IMR-90 (cell line): ENCODE results near the gene OLFML3. TPM values are rescaled to one million over a fixed set of nuclear protein-coding genes. Genes with fewer than 3 reads are reported as not detected.

Source experiments
- ATAC-seq: fragments of 200-7000 bp; cut with Tn5 transposase; 2 replicates; pipeline ENCODE4 v1.9.1; 2020; ENCODE audit warnings: low read depth, mild to moderate bottlenecking, moderate library complexity
- BruUV-seq: library from RNA; stranded (reverse); fragments of 400-500 nt; replicated peaks from 2 replicates; lab custom pipeline; 2021; lab: Mats Ljungman, UMichigan
- CTCF ChIA-PET: fragments of 300-600 bp; formaldehyde crosslinking; extraction: SDS; loops from one replicate; lab custom pipeline; 2021; ENCODE audit warnings: antibody characterized with exemption; lab: Yijun Ruan, JAX
- POLR2A ChIA-PET: fragments of 300-600 bp; sonication (Branson Sonifier 250); formaldehyde crosslinking; loops from one replicate; lab custom pipeline; 2022; ENCODE audit warnings: antibody characterized with exemption; ENCODE audit not compliant: unreplicated experiment; lab: Charles Lee
- DNase-seq: peaks from one replicate; pipeline ENCODE4 v3.0.0; 2013
- H2AFZ ChIP-seq: replicated peaks from 2 replicates; pipeline ENCODE3; 2013; ENCODE audit warnings: low read length, mild to moderate bottlenecking; ENCODE audit not compliant: poor library complexity
- H2AK5ac ChIP-seq: 2 replicates; pipeline ENCODE4 v1.6.1; 2013; ENCODE audit warnings: low read depth, low read length, inconsistent platforms
- H2AK9ac ChIP-seq: replicated peaks from 2 replicates; pipeline ENCODE3; 2013; ENCODE audit warnings: mild to moderate bottlenecking, low read depth, low read length, moderate library complexity; ENCODE audit not compliant: poor library complexity
- H2BK120ac ChIP-seq: 2 replicates; pipeline ENCODE4 v1.6.1; 2013; ENCODE audit warnings: low read depth, low read length, inconsistent platforms
- H2BK15ac ChIP-seq: 3 replicates; pipeline ENCODE4 v1.6.1; 2013; ENCODE audit warnings: low read depth, low read length, inconsistent platforms
- H2BK20ac ChIP-seq: 2 replicates; pipeline ENCODE4 v1.6.1; 2013; ENCODE audit warnings: low read depth, mild to moderate bottlenecking, inconsistent platforms, low read length, moderate library complexity
- H2BK5ac ChIP-seq: 2 replicates; pipeline ENCODE4 v1.6.1; 2013; ENCODE audit warnings: mild to moderate bottlenecking, low read depth, low read length, inconsistent platforms; ENCODE audit not compliant: poor library complexity, severe bottlenecking
- H3K14ac ChIP-seq: replicated peaks from 2 replicates; pipeline ENCODE4 v1.6.1; 2013; ENCODE audit warnings: low read depth, low read length, inconsistent platforms
- H3K18ac ChIP-seq: 2 replicates; pipeline ENCODE4 v1.6.1; 2013; ENCODE audit warnings: low read depth, low read length, control low read depth
- H3K23ac ChIP-seq: 2 replicates; pipeline ENCODE4 v1.6.1; 2013; ENCODE audit warnings: low read depth, low read length, inconsistent platforms
- H3K27ac ChIP-seq: 2 replicates; pipeline ENCODE4 v1.5.1; 2013; ENCODE audit warnings: mild to moderate bottlenecking, control low read depth, low read length; ENCODE audit not compliant: insufficient read depth
- H3K27me3 ChIP-seq: 2 replicates; pipeline ENCODE4 v1.6.1; 2013; ENCODE audit warnings: low read length; ENCODE audit not compliant: control insufficient read depth, insufficient read depth
- H3K36me3 ChIP-seq: 2 replicates; pipeline ENCODE4 v1.6.1; 2013; ENCODE audit warnings: low read length, mixed read lengths; ENCODE audit not compliant: control insufficient read depth, insufficient read depth
- H3K4ac ChIP-seq: 2 replicates; pipeline ENCODE4 v1.6.1; 2013; ENCODE audit warnings: low read depth, low read length, inconsistent platforms
- H3K4me1 ChIP-seq: 2 replicates; pipeline ENCODE4 v1.6.1; 2013; ENCODE audit warnings: low read length, mixed read lengths; ENCODE audit not compliant: control insufficient read depth, insufficient read depth
- H3K4me2 ChIP-seq: 2 replicates; pipeline ENCODE4 v1.6.1; 2013; ENCODE audit warnings: low read depth, mild to moderate bottlenecking, control low read depth, low read length, moderate library complexity
- H3K4me3 ChIP-seq: 2 replicates; pipeline ENCODE4 v1.5.1; 2013; ENCODE audit warnings: low read depth, mild to moderate bottlenecking, control low read depth, low read length, moderate library complexity; ENCODE audit not compliant: insufficient read depth
- H3K56ac ChIP-seq: 2 replicates; pipeline ENCODE4 v1.6.1; 2013; ENCODE audit warnings: low read length, inconsistent platforms; ENCODE audit not compliant: insufficient read depth; ENCODE audit errors: extremely low read depth
- H3K79me1 ChIP-seq, 2 experiments: 2 replicates each; pipeline ENCODE4 v1.6.1; 2013; ENCODE audit warnings: low read length in 2 of 2, inconsistent platforms in 1 of 2, low read depth in 1 of 2
- H3K9ac ChIP-seq: 2 replicates; pipeline ENCODE4 v1.6.1; 2013; ENCODE audit warnings: low read depth, low read length, control low read depth
- H3K9me1 ChIP-seq: 2 replicates; pipeline ENCODE4 v1.6.1; 2013; ENCODE audit warnings: low read length, inconsistent platforms; ENCODE audit not compliant: insufficient read depth
- H3K9me3 ChIP-seq: 2 replicates; pipeline ENCODE4 v1.6.1; 2013; ENCODE audit warnings: low read length; ENCODE audit not compliant: control insufficient read depth, insufficient read depth
- H4K20me1 ChIP-seq: 2 replicates; pipeline ENCODE4 v1.6.1; 2013; ENCODE audit warnings: low read length, inconsistent platforms; ENCODE audit not compliant: insufficient read depth
- H4K5ac ChIP-seq: 2 replicates; pipeline ENCODE4 v1.6.1; 2013; ENCODE audit warnings: mild to moderate bottlenecking, low read depth, low read length, control low read depth
- H4K8ac ChIP-seq, 2 experiments: 2 replicates each; pipeline ENCODE4 v1.6.1; 2013; ENCODE audit warnings: low read depth in 2 of 2, low read length in 2 of 2, control low read depth in 1 of 2, inconsistent platforms in 1 of 2
- H4K91ac ChIP-seq: 2 replicates; pipeline ENCODE4 v1.6.1; 2013; ENCODE audit warnings: low read depth, low read length, inconsistent platforms; ENCODE audit not compliant: insufficient read depth
- RAD21 ChIP-seq: IDR thresholded peaks from 2 replicates; pipeline ENCODE4 v1.6.1; 2012; ENCODE audit warnings: low read length, improper control_type of control experiment
- WGBS, 2 experiments: methylation state at CpG; one replicate each; pipeline versions ENCODE4 v1.1.5 to v1.1.7; 2013; ENCODE audit warnings: missing lambda C conversion rate in 2 of 2; ENCODE audit not compliant: insufficient read length in 1 of 2; ENCODE audit errors: extremely low coverage in 2 of 2; 5-methylcytosine and 5-hydroxymethylcytosine counted together
- dilution Hi-C: fragments of 300-500 bp; cut with HindIII; formaldehyde crosslinking; loops from one replicate; pipeline ENCODE4 v1.14.3; 2018; ENCODE audit warnings: low sequenced_read_pairs; ENCODE audit not compliant: unreplicated experiment
- in situ Hi-C: fragments of 300-500 bp; cut with MboI; formaldehyde crosslinking; loops from 3 replicates; pipeline ENCODE4 v1.14.3; 2019; ENCODE audit warnings: low sequenced_read_pairs, inconsistent platforms, mixed read lengths
- intact Hi-C: fragments of 100-400 bp; cut with micrococcal nuclease; formaldehyde crosslinking; loops from 2 replicates; pipeline ENCODE4 v1.10.0; 2022
- polyA plus RNA-seq, 3 experiments: library from polyadenylated mRNA; depleted of rRNA; stranded (reverse); fragments of >200 nt; gene quantifications; 2 replicates each; pipeline ENCODE4 v1.2.3, GENCODE V29; 2012; ENCODE audit warnings: low replicate concordance in 1 of 3
- total RNA-seq: library from RNA; depleted of rRNA; stranded (reverse); fragments of >200 nt; gene quantifications from 2 replicates; pipeline ENCODE4 v1.2.3, GENCODE V29; 2012

Gene OLFML3
- total and polyA plus RNA-seq, 2 of the 4 experiments (the other 2 are of a cell fraction) = 40.9 to 71.3 TPM

DNA sequence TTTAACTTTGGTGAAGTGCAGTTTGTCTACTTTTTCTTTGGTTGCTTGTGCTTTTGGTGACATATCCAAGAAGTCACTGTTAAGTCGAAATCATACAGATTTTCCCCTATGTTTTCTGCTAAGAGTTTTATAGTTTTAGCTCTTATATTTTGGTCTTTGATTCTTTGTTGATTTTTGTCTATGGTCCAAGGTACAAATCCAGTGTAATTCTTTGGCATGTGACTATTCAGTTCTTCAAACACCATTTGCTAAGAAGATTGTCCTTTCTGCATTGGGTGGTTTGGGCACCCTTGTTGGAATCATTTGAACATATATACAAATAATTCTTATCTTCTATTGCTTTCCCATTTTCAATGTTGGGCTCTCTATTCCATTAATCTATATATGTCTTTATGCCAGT is 33.9 kb upstream of the OLFML3 start:
- H4K91ac ChIP-seq = no peak overlapping the region
- no peak overlapping the region for H3K56ac ChIP-seq
- H3K23ac ChIP-seq = no peak overlapping the region
- TF ChIP-seq RAD21 = no peak
- H3K79me1 ChIP-seq = peaks cover 35 to 53% of the 10 kb centered on the region in 2 experiments
- H3K9me1 ChIP-seq = peaks cover 6% of the 10 kb centered on the region; the same call in 1 of the 2 replicates
- ATAC-seq (no peak), DNase-seq (no peak)
- H4K20me1 ChIP-seq = peaks cover 16% of the 10 kb centered on the region; the same call in 1 of the 2 replicates
- BruUV-seq = no TSS peak
- ChIA-PET CTCF (no interaction called here), POLR2A (interaction anchor here (0.7 kb wide), 1 partner anchor 10 kb away, joined by 4 read pairs; no protein-coding TSS in a partner anchor)
- H2BK20ac ChIP-seq = no peak overlapping the region
- H3K27ac ChIP-seq = no peak overlapping the region
- in situ Hi-C loops = no loop called here
- no peak overlapping the region for H3K4me2 ChIP-seq
- WGBS, 2 experiments = no CpG with 5 or more reads among the region's 1 CpG
- no peak overlapping the region for H2BK15ac ChIP-seq
- H3K4me3 ChIP-seq = no peak overlapping the region
- H4K8ac ChIP-seq = no peak overlapping the region
- no peaks in the 10 kb centered on the region for H3K27me3 ChIP-seq
- H3K4me1 ChIP-seq = peaks cover 7% of the 10 kb centered on the region
- no peak overlapping the region for H2BK120ac ChIP-seq
- no peak overlapping the region for H4K5ac ChIP-seq
- H2AFZ ChIP-seq = no peak overlapping the region
- H3K14ac ChIP-seq = no peak overlapping the region
- H3K9ac ChIP-seq = no peak overlapping the region
- H2BK5ac ChIP-seq = no peak overlapping the region
- no peak overlapping the region for H2AK9ac ChIP-seq
- H3K9me3 ChIP-seq = no peaks in the 10 kb centered on the region
- intact Hi-C loops = loop anchor here (5.0 kb wide), 1 partner anchor 108 kb away; no protein-coding TSS in a partner anchor
- no peak overlapping the region for H2AK5ac ChIP-seq
- no peak overlapping the region for H3K18ac ChIP-seq
- peaks cover 17% of the 10 kb centered on the region for H3K36me3 ChIP-seq
- dilution Hi-C loops = no loop called here
- H3K4ac ChIP-seq = no peak overlapping the region
